ENCODE results near the gene TMEM158. TPM values are rescaled to one million over a fixed set of nuclear protein-coding genes. Genes with fewer than 3 reads are reported as not detected.

The TMEM158 gene
- polyA plus RNA-seq, 1 of the 3 experiments (the other 2 are of a cell fraction), result 76.4 TPM

DNA sequence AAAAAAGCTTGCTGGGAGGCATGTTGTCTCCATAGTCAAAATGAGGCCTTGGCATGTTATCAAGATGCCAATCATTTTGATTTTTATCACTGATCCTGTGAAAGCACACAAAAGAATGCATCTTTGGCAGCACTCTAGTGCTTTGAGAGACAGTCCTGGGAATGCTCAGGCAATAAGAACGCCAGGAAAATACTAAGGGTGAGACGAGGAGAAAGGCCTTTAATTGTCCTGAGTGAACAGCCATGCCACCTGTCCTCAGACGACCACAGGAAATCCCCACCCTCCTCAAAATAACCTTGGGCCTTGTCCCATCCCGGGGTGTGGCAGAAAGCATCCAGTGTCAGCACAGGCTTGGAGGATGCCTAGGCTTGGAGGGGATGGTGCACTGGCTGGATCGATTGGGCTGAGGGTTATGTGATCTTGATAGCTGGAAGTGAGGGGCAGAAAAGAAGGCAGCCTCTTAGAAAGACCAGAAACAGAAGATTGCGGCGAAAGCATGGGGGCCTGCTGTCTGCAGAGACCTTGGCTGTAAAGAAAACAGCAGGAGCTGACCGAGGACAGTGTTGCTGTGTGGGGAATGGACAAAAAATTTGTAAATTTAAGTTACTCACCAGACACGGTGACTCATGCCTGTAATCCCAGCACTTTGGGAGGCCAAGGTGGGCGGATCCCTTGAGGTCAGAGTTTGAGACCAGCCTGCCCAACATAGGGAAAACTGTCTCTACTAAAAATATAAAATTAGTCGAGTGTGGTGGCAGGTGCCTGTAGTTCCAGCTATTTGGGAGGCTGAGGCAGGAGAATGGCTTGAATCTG lies 7.3 kb downstream of the TMEM158 start (continued):
- TF ChIP-seq MXI1 (IDR thresholded peaks at IDR 0.05; ENCODE audit: low read depth, low read length), result no peak
- TF ChIP-seq USF2 (IDR thresholded peaks at IDR 0.05; ENCODE audit: borderline replicate concordance, low read depth, low read length), result no peak
- peak; percentile 42; the same call in 1 of the 2 replicates for TF ChIP-seq POLR2AphosphoS5 (IDR thresholded peaks at IDR 0.05; ENCODE audit: low read depth, low read length)
- TF ChIP-seq EZH2phosphoT487 (IDR thresholded peaks at IDR 0.05; ENCODE audit: borderline replicate concordance, low read depth), result no peak
- no peak for TF ChIP-seq GATA2 (CRISPR knock-in tag; IDR thresholded peaks at IDR 0.05)
- TF ChIP-seq, protein P1, sequence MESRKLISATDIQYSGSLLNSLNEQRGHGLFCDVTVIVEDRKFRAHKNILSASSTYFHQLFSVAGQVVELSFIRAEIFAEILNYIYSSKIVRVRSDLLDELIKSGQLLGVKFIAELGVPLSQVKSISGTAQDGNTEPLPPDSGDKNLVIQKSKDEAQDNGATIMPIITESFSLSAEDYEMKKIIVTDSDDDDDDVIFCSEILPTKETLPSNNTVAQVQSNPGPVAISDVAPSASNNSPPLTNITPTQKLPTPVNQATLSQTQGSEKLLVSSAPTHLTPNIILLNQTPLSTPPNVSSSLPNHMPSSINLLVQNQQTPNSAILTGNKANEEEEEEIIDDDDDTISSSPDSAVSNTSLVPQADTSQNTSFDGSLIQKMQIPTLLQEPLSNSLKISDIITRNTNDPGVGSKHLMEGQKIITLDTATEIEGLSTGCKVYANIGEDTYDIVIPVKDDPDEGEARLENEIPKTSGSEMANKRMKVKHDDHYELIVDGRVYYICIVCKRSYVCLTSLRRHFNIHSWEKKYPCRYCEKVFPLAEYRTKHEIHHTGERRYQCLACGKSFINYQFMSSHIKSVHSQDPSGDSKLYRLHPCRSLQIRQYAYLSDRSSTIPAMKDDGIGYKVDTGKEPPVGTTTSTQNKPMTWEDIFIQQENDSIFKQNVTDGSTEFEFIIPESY (IDR thresholded peaks at IDR 0.05; ENCODE audit: borderline replicate concordance, low read depth), result no peak
- TF ChIP-seq SIN3A (IDR thresholded peaks at IDR 0.05; ENCODE audit: borderline replicate concordance, low read depth, low read length), result peak; percentile 25; the same call in 1 of the 2 replicates

DNA sequence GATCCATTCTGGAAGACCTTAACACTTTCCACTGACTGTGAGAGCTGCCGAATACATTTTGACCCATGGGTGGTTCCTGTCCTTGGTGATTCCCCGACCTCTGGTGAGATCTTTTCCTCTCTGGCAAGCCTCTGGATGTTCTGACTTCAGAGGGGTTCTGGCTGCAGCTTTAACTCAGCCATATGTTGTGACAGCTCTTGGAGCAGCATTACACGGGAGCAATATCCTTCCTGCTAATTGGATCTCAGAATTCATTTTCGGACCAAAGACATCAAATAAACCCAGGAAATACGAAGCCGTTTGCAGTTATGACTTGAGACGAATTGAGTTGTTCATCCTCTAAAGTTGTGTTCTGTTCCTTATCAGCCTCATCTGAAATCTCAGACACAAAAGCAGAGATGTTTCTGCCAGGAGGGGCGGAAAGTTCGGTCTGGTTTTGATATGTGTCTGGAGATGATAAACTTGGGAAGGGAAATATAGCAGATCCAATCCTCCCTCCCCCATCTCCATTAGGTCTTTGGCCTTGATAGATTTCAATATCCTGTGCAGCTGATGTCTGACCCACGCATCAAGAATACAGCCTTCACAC lies 10.0 kb downstream of the TMEM158 start:
- H3K79me2 ChIP-seq (ENCODE audit: insufficient read depth), result no peaks in the 10 kb centered on the region
- no peaks in the 10 kb centered on the region for H4K20me1 ChIP-seq (ENCODE audit: insufficient read depth)
- H3K27me3 ChIP-seq (ENCODE audit: insufficient read depth), result no peaks in the 10 kb centered on the region
- CTCF ChIA-PET, result interaction anchor here (0.8 to 26.9 kb wide), 4 partner anchors 23 to 294 kb away, joined by 3 to 631 read pairs (median 3); no protein-coding TSS in a partner anchor
- H3K9me3 ChIP-seq, result no peaks in the 10 kb centered on the region
- WGBS (ENCODE audit: low lambda C conversion rate), result 65% methylated on average over 10 of the region's 10 CpGs
- H2AFZ ChIP-seq (ENCODE audit: low read depth), result no peak overlapping the region
- peaks cover 16 to 21% of the 10 kb centered on the region in 2 experiments for H3K4me1 ChIP-seq (ENCODE audit: control insufficient read depth in 1 of 2, insufficient read depth in 2 of 2, low read depth in 1 of 2, low read length in 1 of 2)
- H3F3A ChIP-seq (replicated peaks; ENCODE audit: insufficient read depth), result peaks cover 13% of the 10 kb centered on the region
- POLR2A ChIA-PET, result no interaction called here
- H3K9me2 ChIP-seq, result no peaks in the 10 kb centered on the region
- TF ChIP-seq CHD2 (IDR thresholded peaks at IDR 0.05; ENCODE audit: low read length, partially characterized antibody) (no peak), NRF1 (IDR thresholded peaks at IDR 0.05; ENCODE audit: low read depth, low read length) (no peak), GATA2 (CRISPR knock-in tag; IDR thresholded peaks at IDR 0.05) (peak; percentile 65), EP300 (IDR thresholded peaks at IDR 0.05; ENCODE audit: borderline replicate concordance in 1 of 2, low read depth in 1 of 2, low read length in 1 of 2) (0 out of 4 replicates have a peak, but pooled peaks of 1 of the 2 experiments have one; percentile 29), TCF12 (IDR thresholded peaks at IDR 0.05) (peak; percentile 33; the same call in 1 of the 2 replicates)
- TF ChIP-seq, protein P2, sequence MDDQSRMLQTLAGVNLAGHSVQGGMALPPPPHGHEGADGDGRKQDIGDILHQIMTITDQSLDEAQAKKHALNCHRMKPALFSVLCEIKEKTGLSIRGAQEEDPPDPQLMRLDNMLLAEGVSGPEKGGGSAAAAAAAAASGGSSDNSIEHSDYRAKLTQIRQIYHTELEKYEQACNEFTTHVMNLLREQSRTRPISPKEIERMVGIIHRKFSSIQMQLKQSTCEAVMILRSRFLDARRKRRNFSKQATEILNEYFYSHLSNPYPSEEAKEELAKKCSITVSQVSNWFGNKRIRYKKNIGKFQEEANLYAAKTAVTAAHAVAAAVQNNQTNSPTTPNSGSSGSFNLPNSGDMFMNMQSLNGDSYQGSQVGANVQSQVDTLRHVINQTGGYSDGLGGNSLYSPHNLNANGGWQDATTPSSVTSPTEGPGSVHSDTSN (IDR thresholded peaks at IDR 0.05), result 0 out of 2 replicates have a peak, but pooled peaks have one; percentile 13
- H3K4me3 ChIP-seq (ENCODE audit: low read depth in 2 of 2, low read length in 1 of 2), result no peak overlapping the region
- H3K27ac ChIP-seq (ENCODE audit: low read depth in 2 of 2, low read length in 1 of 2), result no peak overlapping the region
- DNase-seq, result peak; percentile 40
- H3K36me3 ChIP-seq (replicated peaks in 1 of 2; ENCODE audit: control insufficient read depth in 1 of 2, insufficient read depth in 2 of 2, low read length in 1 of 2), result no peaks in the 10 kb centered on the region
- H3K4me2 ChIP-seq, result no peak overlapping the region
- no peak overlapping the region for H3K9ac ChIP-seq

Data from SK-N-SH (cell line).